Measurements from ENCODE around the gene THRA. TPM values are rescaled to one million over a fixed set of nuclear protein-coding genes. Genes with fewer than 3 reads are reported as not detected.

THRA gene
- total RNA-seq, 1 donor from 2014 or later, result 17.6 TPM

GRCh38 chr17:40072040-40072734 lies 9.4 kb downstream of the THRA start:
- peaks cover 5% of the 10 kb centered on the region for H3K9me3 Mint-ChIP-seq (ENCODE audit: unreplicated experiment)
- no peaks in the 10 kb centered on the region for H3K36me3 Mint-ChIP-seq (ENCODE audit: unreplicated experiment)
- no peak overlapping the region for H3K27ac Mint-ChIP-seq (ENCODE audit: unreplicated experiment)
- H3K27me3 Mint-ChIP-seq (ENCODE audit: unreplicated experiment), result peaks cover 13% of the 10 kb centered on the region
- TF ChIP-seq CTCF (IDR thresholded peaks at IDR 0.05; ENCODE audit: partially characterized antibody, unreplicated experiment), result no peak
- H3K4me3 Mint-ChIP-seq (ENCODE audit: unreplicated experiment), result no peak overlapping the region
- DNase-seq, result no peak
- peaks cover 19% of the 10 kb centered on the region for H3K4me1 Mint-ChIP-seq (ENCODE audit: low read depth, unreplicated experiment)

GRCh38 chr17:40072735-40073346 lies 10.1 kb downstream of the THRA start:
- no peak overlapping the region for H3K4me3 Mint-ChIP-seq (ENCODE audit: unreplicated experiment)
- TF ChIP-seq CTCF (IDR thresholded peaks at IDR 0.05; ENCODE audit: partially characterized antibody, unreplicated experiment), result no peak
- peaks cover 20% of the 10 kb centered on the region for H3K4me1 Mint-ChIP-seq (ENCODE audit: low read depth, unreplicated experiment)
- H3K27me3 Mint-ChIP-seq (ENCODE audit: unreplicated experiment), result peaks cover 8% of the 10 kb centered on the region
- H3K36me3 Mint-ChIP-seq (ENCODE audit: unreplicated experiment), result peaks cover 2% of the 10 kb centered on the region
- H3K9me3 Mint-ChIP-seq (ENCODE audit: unreplicated experiment), result peaks cover 3% of the 10 kb centered on the region
- H3K27ac Mint-ChIP-seq (ENCODE audit: unreplicated experiment), result no peak overlapping the region
- DNase-seq, result no peak

- Mint-ChIP-seq H3K27me3 (ENCODE audit: unreplicated experiment) (peaks cover 7% of the 10 kb centered on the region), H3K9me3 (ENCODE audit: unreplicated experiment) (peaks cover 3% of the 10 kb centered on the region), H3K27ac (ENCODE audit: unreplicated experiment) (no peak overlapping the region), H3K4me1 (ENCODE audit: low read depth, unreplicated experiment) (peaks cover 19% of the 10 kb centered on the region), H3K36me3 (ENCODE audit: unreplicated experiment) (peaks cover 5% of the 10 kb centered on the region), H3K4me3 (ENCODE audit: unreplicated experiment) (no peak overlapping the region)
- DNase-seq, result no peak
- no peak for TF ChIP-seq CTCF (IDR thresholded peaks at IDR 0.05; ENCODE audit: partially characterized antibody, unreplicated experiment)
These were observed 10.8 kb downstream of the THRA start for GRCh38 chr17:40073454-40074174.

GRCh38 chr17:40074175-40074512 lies 11.4 kb downstream of the THRA start:
- H3K36me3 Mint-ChIP-seq (ENCODE audit: unreplicated experiment), result peaks cover 5% of the 10 kb centered on the region
- no peak for TF ChIP-seq CTCF (IDR thresholded peaks at IDR 0.05; ENCODE audit: partially characterized antibody, unreplicated experiment)
- no peak overlapping the region for H3K27ac Mint-ChIP-seq (ENCODE audit: unreplicated experiment)
- peaks cover 3% of the 10 kb centered on the region for H3K9me3 Mint-ChIP-seq (ENCODE audit: unreplicated experiment)
- H3K4me3 Mint-ChIP-seq (ENCODE audit: unreplicated experiment), result no peak overlapping the region
- DNase-seq, result no peak
- H3K27me3 Mint-ChIP-seq (ENCODE audit: unreplicated experiment), result peaks cover 7% of the 10 kb centered on the region
- peaks cover 19% of the 10 kb centered on the region for H3K4me1 Mint-ChIP-seq (ENCODE audit: low read depth, unreplicated experiment)

GRCh38 chr17:40074871-40075200 lies 12.1 kb downstream of the THRA start:
- H3K4me1 Mint-ChIP-seq (ENCODE audit: low read depth, unreplicated experiment), result peaks cover 15% of the 10 kb centered on the region
- no peak for TF ChIP-seq CTCF (IDR thresholded peaks at IDR 0.05; ENCODE audit: partially characterized antibody, unreplicated experiment)
- H3K9me3 Mint-ChIP-seq (ENCODE audit: unreplicated experiment), result peaks cover 1% of the 10 kb centered on the region
- no peak overlapping the region for H3K4me3 Mint-ChIP-seq (ENCODE audit: unreplicated experiment)
- peaks cover 7% of the 10 kb centered on the region for H3K27me3 Mint-ChIP-seq (ENCODE audit: unreplicated experiment)
- no peak overlapping the region for H3K27ac Mint-ChIP-seq (ENCODE audit: unreplicated experiment)
- no peak for DNase-seq
- H3K36me3 Mint-ChIP-seq (ENCODE audit: unreplicated experiment), result peaks cover 5% of the 10 kb centered on the region

Data from glutamatergic neuron (in vitro differentiated cells).